HFFc6 (cell line): Measurements from ENCODE around the gene HSD17B14. TPM values are rescaled to one million over a fixed set of nuclear protein-coding genes. Genes with fewer than 3 reads are reported as not detected.
A peak's percentile ranks its signal among the peaks of the same experiment; 100 is the strongest.

Experiments used
- DNase-seq: peaks from one replicate; pipeline ENCODE4 v3.0.0-alpha.2; 2018
- H3K27ac Mint-ChIP-seq: 2 replicates; pipeline ENCODE4 v1.8.0; 2020; ENCODE audit warnings: mild to moderate bottlenecking, mixed read lengths
- H3K27me3 Mint-ChIP-seq: 2 replicates; pipeline ENCODE4 v1.8.0; 2021; ENCODE audit warnings: mild to moderate bottlenecking, moderate library complexity, mixed read lengths; ENCODE audit not compliant: insufficient read depth
- H3K36me3 Mint-ChIP-seq: 2 replicates; pipeline ENCODE4 v1.8.0; 2021; ENCODE audit warnings: low read depth, mixed read lengths
- H3K4me1 Mint-ChIP-seq: 2 replicates; pipeline ENCODE4 v1.8.0; 2020; ENCODE audit warnings: low read depth, mixed read lengths
- H3K4me3 Mint-ChIP-seq: 2 replicates; pipeline ENCODE4 v1.8.0; 2020; ENCODE audit warnings: mild to moderate bottlenecking, moderate library complexity, mixed read lengths
- H3K9me3 Mint-ChIP-seq: 2 replicates; pipeline ENCODE4 v1.8.0; 2020; ENCODE audit warnings: mild to moderate bottlenecking, mixed read lengths
- total RNA-seq, 6 experiments: library from RNA; stranded (reverse); fragmentation: NEBNext Ultra II Directional; extraction: Animal tissue kit (Norgen Biotek cat#: 25700); gene quantifications; 2 replicates in 1 of 6; 3 replicates in 5 of 6; pipeline ENCODE4 v1.2.3, GENCODE V29; 2021
- TF ChIP-seq, protein P1 (sequence below): fragments of 200-600 bp; sonication (generic); IDR thresholded peaks from 2 replicates; pipeline ENCODE4 v1.5.0; 2021; ENCODE audit warnings: antibody characterized with exemption, mild to moderate bottlenecking

Gene HSD17B14
- total RNA-seq, 6 experiments from 2014 or later, result 2.9 to 10.0 (median 8.9) TPM

DNA sequence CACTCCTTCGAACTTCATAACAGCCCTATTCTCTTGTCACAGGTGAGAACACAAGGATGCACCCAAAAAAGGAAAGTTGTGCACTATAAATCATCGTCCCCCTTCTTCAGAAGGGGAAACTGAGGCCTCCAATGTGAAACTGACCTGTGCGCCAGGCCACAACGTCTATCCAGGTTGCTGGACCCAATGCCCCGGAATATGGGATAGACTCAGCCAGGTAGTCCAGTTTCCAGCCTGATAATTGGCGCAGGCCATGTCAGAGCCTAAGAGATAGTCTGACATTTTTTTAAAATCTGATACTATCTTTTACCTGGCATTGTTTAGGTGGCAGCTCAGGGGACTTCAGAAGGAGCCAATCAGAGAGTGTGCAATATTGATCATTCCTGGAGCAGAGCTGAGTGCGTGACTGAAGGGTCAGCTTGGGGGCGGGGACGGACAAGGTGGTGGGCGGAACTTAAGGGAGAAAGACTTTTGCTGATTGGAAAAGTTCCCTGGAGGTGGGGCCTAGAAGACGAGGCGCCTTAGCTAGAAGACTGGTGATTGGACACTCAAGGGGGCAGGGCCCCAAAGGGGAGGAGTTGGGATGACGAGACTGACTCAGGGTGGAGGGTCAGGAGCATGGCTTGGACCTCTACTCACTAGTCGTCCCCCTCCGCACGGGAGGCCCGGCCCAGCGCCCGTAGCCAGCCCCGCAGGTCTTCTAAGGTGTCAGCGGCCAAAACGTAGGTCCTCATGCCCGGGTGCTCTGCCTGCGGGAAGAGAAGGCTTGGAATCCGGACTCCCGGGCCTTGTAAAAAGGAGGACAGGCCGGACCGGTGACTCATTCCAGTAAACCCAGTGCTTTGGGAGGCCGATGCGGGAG, 23.7 kb upstream of the HSD17B14 start:
- H3K27me3 Mint-ChIP-seq, result no peaks in the 10 kb centered on the region; the same call in 1 of the 2 replicates
- H3K4me3 Mint-ChIP-seq, result no peak overlapping the region
- H3K36me3 Mint-ChIP-seq, result peaks cover 13% of the 10 kb centered on the region
- peaks cover 6% of the 10 kb centered on the region; the same call in 1 of the 2 replicates for H3K4me1 Mint-ChIP-seq
- no peak for DNase-seq
- H3K27ac Mint-ChIP-seq, result no peak overlapping the region
- TF ChIP-seq, protein P1, sequence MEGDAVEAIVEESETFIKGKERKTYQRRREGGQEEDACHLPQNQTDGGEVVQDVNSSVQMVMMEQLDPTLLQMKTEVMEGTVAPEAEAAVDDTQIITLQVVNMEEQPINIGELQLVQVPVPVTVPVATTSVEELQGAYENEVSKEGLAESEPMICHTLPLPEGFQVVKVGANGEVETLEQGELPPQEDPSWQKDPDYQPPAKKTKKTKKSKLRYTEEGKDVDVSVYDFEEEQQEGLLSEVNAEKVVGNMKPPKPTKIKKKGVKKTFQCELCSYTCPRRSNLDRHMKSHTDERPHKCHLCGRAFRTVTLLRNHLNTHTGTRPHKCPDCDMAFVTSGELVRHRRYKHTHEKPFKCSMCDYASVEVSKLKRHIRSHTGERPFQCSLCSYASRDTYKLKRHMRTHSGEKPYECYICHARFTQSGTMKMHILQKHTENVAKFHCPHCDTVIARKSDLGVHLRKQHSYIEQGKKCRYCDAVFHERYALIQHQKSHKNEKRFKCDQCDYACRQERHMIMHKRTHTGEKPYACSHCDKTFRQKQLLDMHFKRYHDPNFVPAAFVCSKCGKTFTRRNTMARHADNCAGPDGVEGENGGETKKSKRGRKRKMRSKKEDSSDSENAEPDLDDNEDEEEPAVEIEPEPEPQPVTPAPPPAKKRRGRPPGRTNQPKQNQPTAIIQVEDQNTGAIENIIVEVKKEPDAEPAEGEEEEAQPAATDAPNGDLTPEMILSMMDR, result no peak
- H3K9me3 Mint-ChIP-seq, result no peaks in the 10 kb centered on the region

DNA sequence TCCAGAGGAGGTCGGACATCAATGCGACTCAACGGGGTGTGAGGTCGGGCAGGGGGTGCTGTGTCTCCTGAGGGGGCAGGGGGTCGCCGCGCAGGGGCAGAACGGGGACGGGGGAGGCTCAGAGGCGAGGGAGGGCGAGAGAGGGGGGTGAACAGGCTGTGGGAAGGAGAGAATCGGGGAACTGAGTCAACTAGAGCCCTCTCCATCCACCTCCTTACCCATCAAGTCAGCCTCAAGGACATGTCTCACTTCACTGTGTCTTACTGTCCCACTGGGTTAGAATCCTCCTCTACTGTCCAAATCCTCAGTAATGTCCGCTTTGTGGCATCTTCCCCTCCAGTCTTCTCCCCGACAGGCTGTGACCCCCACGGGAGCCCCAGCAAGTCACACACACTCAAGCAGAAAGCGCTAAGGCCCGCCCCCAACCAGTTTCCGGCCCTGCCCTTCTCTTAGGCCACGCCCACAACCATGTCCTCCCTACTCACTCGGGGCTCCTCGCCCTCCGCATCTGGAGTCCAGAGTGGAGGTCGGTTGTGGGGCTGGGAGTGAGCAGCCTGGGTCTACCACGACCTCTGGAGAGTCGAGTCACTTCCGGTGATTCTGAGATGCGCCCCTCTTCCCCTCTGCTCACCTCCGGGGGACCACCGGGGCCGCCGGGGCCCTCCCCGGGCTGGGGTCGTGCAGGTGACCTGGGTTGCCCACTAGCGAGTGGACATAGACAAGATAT, 22.9 kb upstream of the HSD17B14 start:
- Mint-ChIP-seq H3K27me3 (no peaks in the 10 kb centered on the region; the same call in 1 of the 2 replicates), H3K4me3 (no peak overlapping the region), H3K36me3 (peaks cover 6% of the 10 kb centered on the region), H3K9me3 (no peaks in the 10 kb centered on the region), H3K27ac (no peak overlapping the region), H3K4me1 (peaks cover 6% of the 10 kb centered on the region; the same call in 1 of the 2 replicates)
- DNase-seq, result no peak
- TF ChIP-seq, protein P1, result no peak

DNA sequence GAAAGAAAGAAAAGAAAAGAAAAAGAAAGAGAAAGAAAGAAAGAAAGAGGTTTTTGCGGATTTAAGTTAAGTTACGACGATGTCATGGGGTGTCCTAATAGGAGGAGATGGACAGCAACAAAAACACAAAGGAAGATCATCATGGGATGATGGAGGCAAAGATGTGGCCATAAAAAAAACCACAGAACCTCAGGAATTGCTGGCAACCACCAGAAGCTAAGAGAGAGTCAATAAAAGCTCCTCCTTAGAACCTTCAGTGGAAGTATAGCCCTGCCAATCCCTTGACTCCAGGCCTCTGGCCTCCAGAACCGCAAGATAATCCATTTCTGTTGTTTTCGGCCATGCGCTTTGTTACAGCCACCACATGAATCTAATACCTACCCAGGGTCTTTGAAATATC, 20.6 kb upstream of the HSD17B14 start:
- TF ChIP-seq, protein P1, result no peak
- Mint-ChIP-seq H3K9me3 (no peaks in the 10 kb centered on the region), H3K27ac (no peak overlapping the region), H3K36me3 (peaks cover 5% of the 10 kb centered on the region), H3K4me1 (peaks cover 6% of the 10 kb centered on the region; the same call in 1 of the 2 replicates), H3K27me3 (no peaks in the 10 kb centered on the region; the same call in 1 of the 2 replicates), H3K4me3 (no peak overlapping the region)
- peak; percentile 35 for DNase-seq

DNA sequence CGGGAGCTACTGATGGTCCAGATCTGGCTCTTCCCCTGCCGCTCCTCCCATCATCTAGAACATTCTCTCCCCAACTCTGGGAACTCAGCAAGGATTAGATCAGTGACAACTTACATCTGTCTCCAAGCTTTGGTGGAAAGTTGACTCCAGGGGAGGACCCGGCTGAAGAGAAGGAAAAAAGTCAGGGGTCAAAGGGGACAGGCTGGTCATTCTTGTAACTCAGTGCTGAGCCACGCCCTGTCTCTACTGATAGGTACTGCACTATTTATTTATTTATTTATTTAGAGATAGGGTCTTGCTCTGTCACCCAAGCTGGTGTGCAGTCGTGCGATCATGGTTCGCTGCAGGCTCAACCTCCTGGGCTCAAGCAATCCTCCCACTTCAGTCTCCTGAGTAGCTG, 17.8 kb upstream of the HSD17B14 start:
- Mint-ChIP-seq H3K4me1 (peaks cover 6% of the 10 kb centered on the region; the same call in 1 of the 2 replicates), H3K36me3 (no peaks in the 10 kb centered on the region), H3K27ac (no peak overlapping the region), H3K27me3 (no peaks in the 10 kb centered on the region; the same call in 1 of the 2 replicates), H3K4me3 (no peak overlapping the region), H3K9me3 (no peaks in the 10 kb centered on the region)
- TF ChIP-seq, protein P1, result no peak
- no peak for DNase-seq

DNA sequence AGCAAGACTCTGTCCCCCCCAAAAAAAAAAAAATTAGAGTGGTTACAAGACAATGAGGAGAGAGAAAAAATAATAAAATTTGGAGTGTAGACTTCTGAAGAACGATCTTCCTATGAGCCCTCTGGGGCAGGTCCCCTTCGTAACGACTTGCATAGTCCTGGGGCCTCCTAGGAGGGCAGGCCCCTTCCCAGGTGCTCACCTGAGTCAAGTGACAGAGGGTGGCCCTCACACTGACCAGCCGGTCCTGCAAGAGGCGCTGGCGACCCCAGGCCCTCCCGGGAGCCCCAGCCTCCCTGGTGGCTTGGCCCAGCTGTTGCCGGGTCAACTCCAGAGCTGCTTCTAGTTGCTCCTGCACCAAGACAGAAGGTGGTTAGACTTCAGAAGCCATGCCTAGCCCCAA, 17.2 kb upstream of the HSD17B14 start:
- no peaks in the 10 kb centered on the region for H3K36me3 Mint-ChIP-seq
- no peak overlapping the region for H3K4me3 Mint-ChIP-seq
- no peak for DNase-seq
- H3K27ac Mint-ChIP-seq, result no peak overlapping the region
- no peaks in the 10 kb centered on the region; the same call in 1 of the 2 replicates for H3K27me3 Mint-ChIP-seq
- peaks cover 6% of the 10 kb centered on the region; the same call in 1 of the 2 replicates for H3K4me1 Mint-ChIP-seq
- no peaks in the 10 kb centered on the region for H3K9me3 Mint-ChIP-seq
- TF ChIP-seq, protein P1, result no peak
